MCF 10A (cell line): ENCODE data around the gene ACBD4. TPM values are rescaled to one million over a fixed set of nuclear protein-coding genes. Genes with fewer than 3 reads are reported as not detected.

Source experiments
- BruUV-seq: library from RNA; stranded (reverse); fragments of 400-500 nt; replicated peaks from 2 replicates; lab custom pipeline; 2021; lab: Mats Ljungman, UMichigan
- CTCF ChIA-PET: fragments of 300-600 bp; sonication (Branson Sonifier 250); formaldehyde crosslinking; extraction: SDS; loops from one replicate; lab custom pipeline; 2021; ENCODE audit warnings: antibody characterized with exemption, inconsistent platforms; lab: Yijun Ruan, JAX
- POLR2A ChIA-PET: fragments of 300-600, 350-650 bp; sonication (Branson Sonifier 250); formaldehyde crosslinking; extraction: SDS; loops from one replicate; lab custom pipeline; 2020; ENCODE audit warnings: antibody characterized with exemption, inconsistent platforms; lab: Yijun Ruan, JAX
- DNase-seq: peaks from one replicate; pipeline ENCODE4 v3.0.0-alpha.2; 2018; ENCODE audit not compliant: unreplicated experiment
- H3K27ac Mint-ChIP-seq: one replicate; pipeline ENCODE4 v1.8.0; 2022; ENCODE audit warnings: mild to moderate bottlenecking, low read depth, mixed read lengths; ENCODE audit not compliant: unreplicated experiment
- H3K27me3 Mint-ChIP-seq: one replicate; pipeline ENCODE4 v1.8.0; 2022; ENCODE audit warnings: mixed read lengths; ENCODE audit not compliant: insufficient read depth, unreplicated experiment
- H3K36me3 Mint-ChIP-seq: one replicate; pipeline ENCODE4 v1.8.0; 2022; ENCODE audit warnings: mild to moderate bottlenecking, moderate library complexity, mixed read lengths; ENCODE audit not compliant: insufficient read depth, unreplicated experiment
- H3K4me1 Mint-ChIP-seq: one replicate; pipeline ENCODE4 v1.8.0; 2022; ENCODE audit warnings: mixed read lengths; ENCODE audit not compliant: insufficient read depth, unreplicated experiment
- H3K4me3 Mint-ChIP-seq: one replicate; pipeline ENCODE4 v1.8.0; 2022; ENCODE audit warnings: mild to moderate bottlenecking, moderate library complexity, mixed read lengths; ENCODE audit not compliant: unreplicated experiment
- H3K9me3 Mint-ChIP-seq: one replicate; pipeline ENCODE4 v1.8.0; 2022; ENCODE audit warnings: mixed read lengths; ENCODE audit not compliant: unreplicated experiment
- intact Hi-C: fragments of 100-400 bp; cut with micrococcal nuclease; formaldehyde crosslinking; loops from 2 replicates; pipeline ENCODE4 v1.14.1; 2022
- total RNA-seq: library from RNA; stranded (reverse); gene quantifications from 2 replicates; pipeline ENCODE4 v1.2.3, GENCODE V29; 2022
- TF ChIP-seq, protein P1 (sequence below): fragments of 200-600 bp; IDR thresholded peaks from one replicate; pipeline ENCODE4 v1.8.0; 2022; ENCODE audit warnings: antibody characterized with exemption, mild to moderate bottlenecking; ENCODE audit not compliant: unreplicated experiment

ACBD4 gene
- total RNA-seq, 1 experiment from 2014 or later = 7.8 TPM

- CTCF ChIA-PET = interaction anchor here (0.7 to 6.5 kb wide), 4 partner anchors 18 to 103 kb away, joined by 3 to 108 read pairs (median 45); partner anchors contain the start of genes ACBD4 and HEXIM1
- peak overlapping the region; percentile 35 for H3K27ac Mint-ChIP-seq
- no peak overlapping the region for H3K4me3 Mint-ChIP-seq
- peaks cover 22% of the 10 kb centered on the region for H3K4me1 Mint-ChIP-seq
- TF ChIP-seq, protein P1, sequence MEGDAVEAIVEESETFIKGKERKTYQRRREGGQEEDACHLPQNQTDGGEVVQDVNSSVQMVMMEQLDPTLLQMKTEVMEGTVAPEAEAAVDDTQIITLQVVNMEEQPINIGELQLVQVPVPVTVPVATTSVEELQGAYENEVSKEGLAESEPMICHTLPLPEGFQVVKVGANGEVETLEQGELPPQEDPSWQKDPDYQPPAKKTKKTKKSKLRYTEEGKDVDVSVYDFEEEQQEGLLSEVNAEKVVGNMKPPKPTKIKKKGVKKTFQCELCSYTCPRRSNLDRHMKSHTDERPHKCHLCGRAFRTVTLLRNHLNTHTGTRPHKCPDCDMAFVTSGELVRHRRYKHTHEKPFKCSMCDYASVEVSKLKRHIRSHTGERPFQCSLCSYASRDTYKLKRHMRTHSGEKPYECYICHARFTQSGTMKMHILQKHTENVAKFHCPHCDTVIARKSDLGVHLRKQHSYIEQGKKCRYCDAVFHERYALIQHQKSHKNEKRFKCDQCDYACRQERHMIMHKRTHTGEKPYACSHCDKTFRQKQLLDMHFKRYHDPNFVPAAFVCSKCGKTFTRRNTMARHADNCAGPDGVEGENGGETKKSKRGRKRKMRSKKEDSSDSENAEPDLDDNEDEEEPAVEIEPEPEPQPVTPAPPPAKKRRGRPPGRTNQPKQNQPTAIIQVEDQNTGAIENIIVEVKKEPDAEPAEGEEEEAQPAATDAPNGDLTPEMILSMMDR = no peak
- intact Hi-C loops = no loop called here
- no peaks in the 10 kb centered on the region for H3K27me3 Mint-ChIP-seq
- peaks cover 8% of the 10 kb centered on the region for H3K36me3 Mint-ChIP-seq
- BruUV-seq = no TSS peak
- POLR2A ChIA-PET = interaction anchor here (5.9 to 21.2 kb wide), 3 partner anchors 8 to 26 kb away, joined by 79 to 1083 read pairs (median 300); partner anchors contain the start of genes HEXIM1 and HEXIM2
- H3K9me3 Mint-ChIP-seq = no peaks in the 10 kb centered on the region
- DNase-seq = no peak
These were observed 33.7 kb downstream of the ACBD4 start for GRCh38 chr17:45168991-45169752.

DNA sequence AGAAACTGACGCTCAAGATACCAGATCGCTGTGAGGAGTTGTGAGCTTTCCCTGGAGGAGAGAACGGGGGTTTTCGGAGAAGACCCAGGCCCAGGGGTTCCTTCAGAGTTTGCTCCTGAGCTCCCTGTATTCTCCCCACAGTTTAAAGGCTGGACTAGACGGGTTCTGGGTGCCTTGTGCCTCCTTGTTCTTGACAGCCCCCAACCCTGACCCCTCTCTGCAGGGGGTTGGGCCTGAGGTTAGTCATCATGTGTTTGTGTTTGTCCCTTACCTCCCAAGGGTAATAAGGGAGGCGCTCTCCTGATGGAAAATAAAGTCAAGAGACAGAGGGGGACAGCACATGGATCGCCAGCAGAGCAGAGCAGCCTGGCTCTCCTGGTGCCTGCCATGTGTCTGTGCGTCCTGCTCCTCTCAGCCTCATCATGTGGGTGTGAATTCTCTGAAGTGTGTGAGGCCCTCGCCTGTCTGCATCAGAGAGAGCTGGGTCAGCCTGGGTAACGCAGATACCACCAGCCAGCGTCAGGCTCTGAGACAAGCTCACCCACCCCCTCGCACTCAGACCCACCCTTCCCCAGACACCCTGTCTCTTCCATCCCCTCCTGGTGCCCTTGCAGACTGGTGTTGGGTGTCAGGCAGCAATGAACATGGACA lies 34.9 kb downstream of the ACBD4 start:
- no peaks in the 10 kb centered on the region for H3K9me3 Mint-ChIP-seq
- peak overlapping the region; percentile 99 for H3K27ac Mint-ChIP-seq
- CTCF ChIA-PET = interaction anchor here (1.3 to 6.5 kb wide), 6 partner anchors 9 to 35 kb away, joined by 5 to 108 read pairs (median 27); partner anchors contain the start of genes ACBD4, HEXIM1 and HEXIM2
- peaks cover 16% of the 10 kb centered on the region for H3K4me1 Mint-ChIP-seq
- BruUV-seq = TSS peak; percentile 65
- H3K27me3 Mint-ChIP-seq = no peaks in the 10 kb centered on the region
- POLR2A ChIA-PET = interaction anchor here (1.0 to 21.2 kb wide), 14 partner anchors 9 to 271 kb away, joined by 3 to 1083 read pairs (median 13); partner anchors contain the start of genes ACBD4, EFTUD2, HEXIM1 and HEXIM2
- peaks cover 8% of the 10 kb centered on the region for H3K36me3 Mint-ChIP-seq
- H3K4me3 Mint-ChIP-seq = peak overlapping the region; percentile 78
- TF ChIP-seq, protein P1 = no peak
- DNase-seq = no peak
- intact Hi-C loops = no loop called here

- ChIA-PET POLR2A (interaction anchor here (0.6 to 21.2 kb wide), 21 partner anchors 10 to 272 kb away, joined by 3 to 1083 read pairs (median 6); partner anchors contain the start of genes ACBD4, EFTUD2, HEXIM1 and HEXIM2), CTCF (interaction anchor here (0.5 to 6.5 kb wide), 8 partner anchors 10 to 35 kb away, joined by 3 to 108 read pairs (median 14); partner anchors contain the start of genes ACBD4, HEXIM1 and HEXIM2)
- H3K36me3 Mint-ChIP-seq = peaks cover 7% of the 10 kb centered on the region
- intact Hi-C loops = loop anchor here (1.0 kb wide), 1 partner anchor 10 kb away; the partner anchor contains the start of gene HEXIM2
- DNase-seq = peak; percentile 98
- no peaks in the 10 kb centered on the region for H3K27me3 Mint-ChIP-seq
- no peaks in the 10 kb centered on the region for H3K9me3 Mint-ChIP-seq
- TF ChIP-seq, protein P1 = no peak
- no TSS peak for BruUV-seq
- H3K27ac Mint-ChIP-seq = peak overlapping the region; percentile 99
- peaks cover 21% of the 10 kb centered on the region for H3K4me1 Mint-ChIP-seq
- H3K4me3 Mint-ChIP-seq = peak overlapping the region; percentile 78
These were observed 35.4 kb downstream of the ACBD4 start for GRCh38 chr17:45170931-45171337.
